Measurements from ENCODE around the gene SLC9A8.

The SLC9A8 gene

GRCh38 chr20:49906615-49907154 is 94.1 kb downstream of the SLC9A8 start:
- TF ChIP-seq YY1 (IDR thresholded peaks at IDR 0.05; ENCODE audit: low read depth) (no peak), CEBPB (IDR thresholded peaks at IDR 0.05) (no peak), RAD21 (IDR thresholded peaks at IDR 0.05; ENCODE audit: low read depth) (no peak)

GRCh38 chr20:49907405-49908257 is 95.0 kb downstream of the SLC9A8 start:
- TF ChIP-seq FOXM1 (IDR thresholded peaks at IDR 0.05; ENCODE audit: borderline replicate concordance, low read depth), result no peak
- TF ChIP-seq EP300 (IDR thresholded peaks at IDR 0.05; ENCODE audit: borderline replicate concordance), result no peak
- no peak for TF ChIP-seq RAD21 (IDR thresholded peaks at IDR 0.05; ENCODE audit: low read depth)
- no peak for TF ChIP-seq TCF12 (IDR thresholded peaks at IDR 0.05; ENCODE audit: low read depth)
- TF ChIP-seq MAX (IDR thresholded peaks at IDR 0.05), result no peak

- TF ChIP-seq USF1 (IDR thresholded peaks at IDR 0.05), result no peak
- no peak for TF ChIP-seq ZBTB7A (IDR thresholded peaks at IDR 0.05; ENCODE audit: low read depth)
- no peak for TF ChIP-seq REST (IDR thresholded peaks at IDR 0.05; ENCODE audit: low read depth)
- TF ChIP-seq TCF12 (IDR thresholded peaks at IDR 0.05; ENCODE audit: low read depth), result no peak
- no peak for TF ChIP-seq NFIC (IDR thresholded peaks at IDR 0.05)
Observed at GRCh38 chr20:49908258-49908565, 95.6 kb downstream of the SLC9A8 start.

GRCh38 chr20:49909499-49910339 is 97.1 kb downstream of the SLC9A8 start:
- no peak for TF ChIP-seq TAF1 (IDR thresholded peaks at IDR 0.05; ENCODE audit: low read depth)
- TF ChIP-seq ZBTB7A (IDR thresholded peaks at IDR 0.05; ENCODE audit: low read depth), result no peak
- TF ChIP-seq CREB1 (IDR thresholded peaks at IDR 0.05; ENCODE audit: low read depth), result no peak
- no peak for TF ChIP-seq YY1 (IDR thresholded peaks at IDR 0.05; ENCODE audit: low read depth)
- no peak for TF ChIP-seq CEBPB (IDR thresholded peaks at IDR 0.05)
- no peak for TF ChIP-seq USF1 (IDR thresholded peaks at IDR 0.05)
- no peak for TF ChIP-seq FOXM1 (IDR thresholded peaks at IDR 0.05; ENCODE audit: borderline replicate concordance, low read depth)
- TF ChIP-seq TEAD4 (IDR thresholded peaks at IDR 0.05), result no peak
- no peak for TF ChIP-seq REST (IDR thresholded peaks at IDR 0.05; ENCODE audit: low read depth)
- no peak for TF ChIP-seq EP300 (IDR thresholded peaks at IDR 0.05; ENCODE audit: borderline replicate concordance)
- no peak for TF ChIP-seq NFIC (IDR thresholded peaks at IDR 0.05)
- no peak for TF ChIP-seq RAD21 (IDR thresholded peaks at IDR 0.05; ENCODE audit: low read depth)
- TF ChIP-seq TCF12 (IDR thresholded peaks at IDR 0.05; ENCODE audit: low read depth), result no peak

GRCh38 chr20:49910340-49910706 is 97.7 kb downstream of the SLC9A8 start:
- no peak for TF ChIP-seq RAD21 (IDR thresholded peaks at IDR 0.05; ENCODE audit: low read depth)
- TF ChIP-seq TEAD4 (IDR thresholded peaks at IDR 0.05), result no peak
- TF ChIP-seq TAF1 (IDR thresholded peaks at IDR 0.05; ENCODE audit: low read depth), result no peak
- TF ChIP-seq FOXM1 (IDR thresholded peaks at IDR 0.05; ENCODE audit: borderline replicate concordance, low read depth), result no peak
- no peak for TF ChIP-seq MAX (IDR thresholded peaks at IDR 0.05)
- TF ChIP-seq NFIC (IDR thresholded peaks at IDR 0.05), result no peak
- TF ChIP-seq TCF12 (IDR thresholded peaks at IDR 0.05; ENCODE audit: low read depth), result no peak
- no peak for TF ChIP-seq CREB1 (IDR thresholded peaks at IDR 0.05; ENCODE audit: low read depth)
- TF ChIP-seq ZBTB7A (IDR thresholded peaks at IDR 0.05; ENCODE audit: low read depth), result no peak
- TF ChIP-seq EP300 (IDR thresholded peaks at IDR 0.05; ENCODE audit: borderline replicate concordance), result no peak
- TF ChIP-seq USF1 (IDR thresholded peaks at IDR 0.05), result no peak
- no peak for TF ChIP-seq CEBPB (IDR thresholded peaks at IDR 0.05)
- TF ChIP-seq YY1 (IDR thresholded peaks at IDR 0.05; ENCODE audit: low read depth), result no peak
- TF ChIP-seq REST (IDR thresholded peaks at IDR 0.05; ENCODE audit: low read depth), result no peak
- no peak for TF ChIP-seq EGR1 (IDR thresholded peaks at IDR 0.05)

All from Ishikawa (cell line).